ENCODE results near the gene HIRA.

The HIRA gene

DNA sequence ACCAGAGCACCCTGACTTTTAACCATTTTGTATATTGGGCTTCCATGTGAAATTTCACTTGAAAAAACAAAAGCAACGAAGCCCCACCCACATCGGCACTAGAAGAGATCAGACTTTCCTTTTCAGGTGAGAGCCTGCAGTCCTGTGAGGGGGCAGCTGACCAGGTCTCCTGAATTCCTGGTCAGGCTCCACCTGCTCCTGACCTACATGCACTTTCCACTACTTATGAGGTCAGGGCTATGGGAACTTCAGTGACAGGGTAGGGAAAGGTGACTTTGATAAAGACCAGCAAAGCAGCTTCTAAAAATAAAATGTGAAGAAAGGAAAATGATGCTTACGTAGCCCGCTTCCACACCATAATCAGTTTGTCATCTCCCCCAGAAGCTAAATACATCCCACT lies 24.7 kb downstream of the HIRA start:
- Histone ChIP-seq H4K8ac (ENCODE audit: low read depth, low read length) (no peak overlapping the region), H2BK120ac (ENCODE audit: low read depth, low read length) (no peak overlapping the region), H3K4ac (ENCODE audit: low read depth, low read length) (no peak overlapping the region), H4K5ac (ENCODE audit: low read length) (no peak overlapping the region), H3K23ac (ENCODE audit: low read length) (no peak overlapping the region), H3K56ac (ENCODE audit: low read length) (no peak overlapping the region), H3K4me1 (ENCODE audit: control insufficient read depth, low read depth, low read length) (no peaks in the 10 kb centered on the region), H3K4me3 (ENCODE audit: low read length) (no peak overlapping the region), H3K9ac (ENCODE audit: low read length) (no peak overlapping the region), H2AK5ac (ENCODE audit: low read length) (no peak overlapping the region), H3K18ac (ENCODE audit: low read length) (no peak overlapping the region), H3K79me2 (ENCODE audit: control insufficient read depth, insufficient read depth, low read length) (peaks cover 10% of the 10 kb centered on the region), H3K27me3 (ENCODE audit: insufficient read depth, low read length, poor library complexity) (no peaks in the 10 kb centered on the region), H3K27ac (ENCODE audit: low read depth, low read length) (no peak overlapping the region), H2BK15ac (replicated peaks; ENCODE audit: low read depth) (no peak overlapping the region), H3K4me2 (ENCODE audit: low read length) (no peak overlapping the region), H3K36me3 (ENCODE audit: control insufficient read depth, insufficient read depth, low read length) (peaks cover 14% of the 10 kb centered on the region), H2BK5ac (ENCODE audit: low read length) (no peak overlapping the region), H3K79me1 (ENCODE audit: low read length) (peaks cover 14% of the 10 kb centered on the region)
- DNase-seq: no peak
- WGBS (ENCODE audit: extremely low coverage, insufficient coverage, low lambda C conversion rate): no CpG with 5 or more reads among the region's 4 CpGs

DNA sequence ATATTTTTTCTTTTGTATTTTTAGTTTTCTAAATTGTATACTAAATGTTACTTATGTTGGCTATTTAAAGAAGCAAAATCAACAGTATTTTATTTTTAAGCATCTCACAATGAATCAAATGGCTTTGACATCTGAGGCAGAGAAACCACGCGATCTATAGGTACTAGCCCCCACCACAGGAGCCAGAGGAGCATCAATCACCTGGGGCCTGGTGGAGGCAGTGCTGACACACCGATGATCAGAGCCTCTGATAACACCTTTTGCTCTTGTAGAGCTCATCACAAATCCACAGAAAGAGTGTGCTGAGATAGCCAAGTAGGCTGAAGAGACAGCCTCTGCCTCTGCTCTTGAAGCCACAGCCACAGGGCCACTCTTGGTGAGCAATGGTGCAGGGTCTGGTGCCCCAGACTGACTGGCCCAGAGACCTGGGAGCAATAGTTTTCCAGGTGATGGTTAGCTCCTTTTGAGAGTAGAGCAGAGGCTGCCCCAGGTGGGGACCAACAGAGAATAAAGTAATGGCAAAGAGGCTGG lies 25.2 kb downstream of the HIRA start:
- no peak overlapping the region for H4K5ac ChIP-seq (ENCODE audit: low read length)
- no peak overlapping the region for H3K9ac ChIP-seq (ENCODE audit: low read length)
- no peak overlapping the region for H2AK5ac ChIP-seq (ENCODE audit: low read length)
- H3K79me2 ChIP-seq (ENCODE audit: control insufficient read depth, insufficient read depth, low read length): peaks cover 5% of the 10 kb centered on the region
- no peak overlapping the region for H3K4ac ChIP-seq (ENCODE audit: low read depth, low read length)
- no peak overlapping the region for H3K23ac ChIP-seq (ENCODE audit: low read length)
- no peak overlapping the region for H2BK15ac ChIP-seq (replicated peaks; ENCODE audit: low read depth)
- no peak for DNase-seq
- no peaks in the 10 kb centered on the region for H3K27me3 ChIP-seq (ENCODE audit: insufficient read depth, low read length, poor library complexity)
- H3K4me1 ChIP-seq (ENCODE audit: control insufficient read depth, low read depth, low read length): no peaks in the 10 kb centered on the region
- no peak overlapping the region for H3K56ac ChIP-seq (ENCODE audit: low read length)
- peaks cover 10% of the 10 kb centered on the region for H3K79me1 ChIP-seq (ENCODE audit: low read length)
- H3K4me3 ChIP-seq (ENCODE audit: low read length): no peak overlapping the region
- no CpG with 5 or more reads among the region's 3 CpGs for WGBS (ENCODE audit: extremely low coverage, insufficient coverage, low lambda C conversion rate)
- H3K4me2 ChIP-seq (ENCODE audit: low read length): no peak overlapping the region
- H2BK120ac ChIP-seq (ENCODE audit: low read depth, low read length): no peak overlapping the region
- no peak overlapping the region for H2BK5ac ChIP-seq (ENCODE audit: low read length)
- no peak overlapping the region for H4K8ac ChIP-seq (ENCODE audit: low read depth, low read length)
- H3K18ac ChIP-seq (ENCODE audit: low read length): no peak overlapping the region
- peaks cover 14% of the 10 kb centered on the region for H3K36me3 ChIP-seq (ENCODE audit: control insufficient read depth, insufficient read depth, low read length)
- H3K27ac ChIP-seq (ENCODE audit: low read depth, low read length): no peak overlapping the region

DNA sequence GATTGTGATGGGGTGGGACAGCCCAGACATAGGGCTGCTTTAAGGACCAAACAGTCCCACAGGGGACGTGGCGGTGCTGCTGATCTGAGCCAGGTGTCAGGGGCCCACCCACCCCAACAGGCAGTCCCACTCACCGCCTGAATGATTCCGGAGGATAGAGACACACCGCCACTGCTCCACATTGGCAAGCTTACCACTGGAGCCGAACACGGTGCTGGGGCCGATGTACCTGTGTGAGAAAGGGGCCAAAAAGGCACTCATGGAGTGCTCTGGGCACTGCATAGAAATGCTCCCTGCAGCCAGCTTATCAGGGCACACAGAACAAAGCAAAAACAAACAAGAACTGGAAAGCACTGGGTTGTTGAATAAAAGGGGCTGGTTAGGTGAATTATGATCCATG lies 25.9 kb downstream of the HIRA start:
- Histone ChIP-seq H3K4ac (ENCODE audit: low read depth, low read length) (no peak overlapping the region), H3K23ac (ENCODE audit: low read length) (no peak overlapping the region), H3K56ac (ENCODE audit: low read length) (no peak overlapping the region), H4K8ac (ENCODE audit: low read depth, low read length) (no peak overlapping the region), H3K4me1 (ENCODE audit: control insufficient read depth, low read depth, low read length) (no peaks in the 10 kb centered on the region), H3K36me3 (ENCODE audit: control insufficient read depth, insufficient read depth, low read length) (peaks cover 14% of the 10 kb centered on the region), H3K4me3 (ENCODE audit: low read length) (no peak overlapping the region), H2AK5ac (ENCODE audit: low read length) (no peak overlapping the region), H3K79me2 (ENCODE audit: control insufficient read depth, insufficient read depth, low read length) (no peaks in the 10 kb centered on the region), H2BK120ac (ENCODE audit: low read depth, low read length) (no peak overlapping the region), H2BK5ac (ENCODE audit: low read length) (no peak overlapping the region), H3K27me3 (ENCODE audit: insufficient read depth, low read length, poor library complexity) (no peaks in the 10 kb centered on the region), H2BK15ac (replicated peaks; ENCODE audit: low read depth) (no peak overlapping the region), H4K5ac (ENCODE audit: low read length) (no peak overlapping the region), H3K27ac (ENCODE audit: low read depth, low read length) (no peak overlapping the region), H3K9ac (ENCODE audit: low read length) (no peak overlapping the region), H3K18ac (ENCODE audit: low read length) (no peak overlapping the region), H3K4me2 (ENCODE audit: low read length) (no peak overlapping the region), H3K79me1 (ENCODE audit: low read length) (peaks cover 3% of the 10 kb centered on the region)
- no CpG with 5 or more reads among the region's 8 CpGs for whole genome bisulfite sequencing (ENCODE audit: extremely low coverage, insufficient coverage, low lambda C conversion rate)
- DNase-seq: no peak

DNA sequence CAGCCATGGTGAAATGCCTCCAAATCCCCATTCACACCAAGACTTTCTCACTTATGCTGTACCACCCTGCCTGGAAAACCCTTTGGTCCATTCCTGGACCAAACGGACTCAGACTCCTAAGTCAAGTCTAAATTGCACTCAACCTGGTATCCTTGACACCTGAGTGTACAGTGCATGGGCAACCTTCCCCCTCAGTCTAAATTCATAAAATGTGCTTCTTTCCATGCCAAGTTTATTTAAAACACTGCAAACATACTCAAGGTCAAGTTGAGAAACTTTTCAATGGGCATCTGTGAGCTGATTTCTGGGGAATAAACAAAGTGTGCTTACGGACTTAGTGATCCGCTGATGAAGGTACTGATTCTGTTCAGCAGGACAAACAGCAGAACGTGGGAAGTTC lies 26.4 kb downstream of the HIRA start:
- Histone ChIP-seq H3K36me3 (ENCODE audit: control insufficient read depth, insufficient read depth, low read length) (peaks cover 14% of the 10 kb centered on the region), H4K8ac (ENCODE audit: low read depth, low read length) (no peak overlapping the region), H3K4me2 (ENCODE audit: low read length) (no peak overlapping the region), H3K4me1 (ENCODE audit: control insufficient read depth, low read depth, low read length) (no peaks in the 10 kb centered on the region), H2AK5ac (ENCODE audit: low read length) (no peak overlapping the region), H3K9ac (ENCODE audit: low read length) (no peak overlapping the region), H3K27me3 (ENCODE audit: insufficient read depth, low read length, poor library complexity) (no peaks in the 10 kb centered on the region), H3K79me1 (ENCODE audit: low read length) (peaks cover 3% of the 10 kb centered on the region), H2BK15ac (replicated peaks; ENCODE audit: low read depth) (no peak overlapping the region), H4K5ac (ENCODE audit: low read length) (no peak overlapping the region), H3K27ac (ENCODE audit: low read depth, low read length) (no peak overlapping the region), H3K23ac (ENCODE audit: low read length) (no peak overlapping the region), H3K4me3 (ENCODE audit: low read length) (no peak overlapping the region), H3K56ac (ENCODE audit: low read length) (no peak overlapping the region), H3K18ac (ENCODE audit: low read length) (no peak overlapping the region), H3K79me2 (ENCODE audit: control insufficient read depth, insufficient read depth, low read length) (no peaks in the 10 kb centered on the region), H3K4ac (ENCODE audit: low read depth, low read length) (no peak overlapping the region), H2BK120ac (ENCODE audit: low read depth, low read length) (no peak overlapping the region), H2BK5ac (ENCODE audit: low read length) (no peak overlapping the region)
- no CpG with 5 or more reads among the region's 4 CpGs for WGBS (ENCODE audit: extremely low coverage, insufficient coverage, low lambda C conversion rate)
- no peak for DNase-seq

DNA sequence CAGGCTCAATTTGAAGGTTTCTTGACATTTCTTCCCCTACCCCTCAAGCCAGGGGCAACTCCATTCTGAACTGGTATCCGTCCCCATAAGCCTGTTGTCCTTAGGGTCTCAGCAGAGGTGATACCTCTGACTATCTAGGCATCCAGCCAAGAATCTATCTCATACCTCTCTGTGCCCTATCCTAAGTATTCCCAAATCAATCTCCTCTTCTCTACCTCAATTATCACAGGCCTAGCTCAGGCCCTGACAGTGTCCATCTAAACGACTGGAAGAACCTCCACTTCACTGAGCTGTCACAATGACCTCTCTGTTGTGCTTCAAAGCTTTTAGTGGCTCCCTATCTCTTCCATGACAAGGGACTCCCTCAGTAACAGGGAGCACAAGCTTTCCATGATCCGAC lies 26.9 kb downstream of the HIRA start:
- Histone ChIP-seq H3K4me2 (ENCODE audit: low read length) (no peak overlapping the region), H2BK120ac (ENCODE audit: low read depth, low read length) (no peak overlapping the region), H3K4me1 (ENCODE audit: control insufficient read depth, low read depth, low read length) (no peaks in the 10 kb centered on the region), H3K4me3 (ENCODE audit: low read length) (no peak overlapping the region), H3K27ac (ENCODE audit: low read depth, low read length) (no peak overlapping the region), H3K79me2 (ENCODE audit: control insufficient read depth, insufficient read depth, low read length) (no peaks in the 10 kb centered on the region), H3K23ac (ENCODE audit: low read length) (no peak overlapping the region), H2BK5ac (ENCODE audit: low read length) (no peak overlapping the region), H3K4ac (ENCODE audit: low read depth, low read length) (no peak overlapping the region), H3K56ac (ENCODE audit: low read length) (no peak overlapping the region), H2AK5ac (ENCODE audit: low read length) (no peak overlapping the region), H3K27me3 (ENCODE audit: insufficient read depth, low read length, poor library complexity) (no peaks in the 10 kb centered on the region), H4K5ac (ENCODE audit: low read length) (no peak overlapping the region), H3K9ac (ENCODE audit: low read length) (no peak overlapping the region), H3K36me3 (ENCODE audit: control insufficient read depth, insufficient read depth, low read length) (peaks cover 14% of the 10 kb centered on the region), H4K8ac (ENCODE audit: low read depth, low read length) (no peak overlapping the region), H3K79me1 (ENCODE audit: low read length) (peaks cover 3% of the 10 kb centered on the region), H2BK15ac (replicated peaks; ENCODE audit: low read depth) (no peak overlapping the region), H3K18ac (ENCODE audit: low read length) (no peak overlapping the region)
- WGBS (ENCODE audit: extremely low coverage, insufficient coverage, low lambda C conversion rate): no CpG with 5 or more reads among the region's 3 CpGs
- no peak for DNase-seq

DNA sequence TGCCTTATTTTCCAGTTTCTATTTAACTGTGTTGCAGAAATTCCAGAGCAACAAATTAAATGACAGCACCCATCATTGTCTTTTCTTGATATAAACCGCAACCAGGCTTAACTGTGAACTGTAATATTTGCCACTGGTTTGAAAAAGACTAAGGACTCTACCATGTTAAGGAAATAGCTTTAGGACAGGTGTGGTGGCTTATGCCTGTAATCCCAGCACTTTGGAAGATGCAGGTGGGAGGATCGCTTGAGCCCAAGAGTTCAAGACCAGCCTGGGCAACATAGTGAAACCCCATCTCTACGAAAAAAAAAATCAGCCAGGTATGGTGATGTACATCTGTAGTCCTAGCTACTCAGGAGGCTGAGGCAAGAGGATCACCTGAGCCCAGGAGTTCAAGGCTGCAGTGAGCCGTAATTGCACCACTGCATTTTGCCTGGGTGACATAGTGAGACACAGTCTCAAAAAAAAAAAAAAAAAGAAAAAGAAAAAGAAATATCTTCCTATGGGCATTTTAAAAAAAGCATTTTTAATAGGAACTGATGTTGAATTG lies 28.8 kb downstream of the HIRA start:
- no peak overlapping the region for H3K56ac ChIP-seq (ENCODE audit: low read length)

More for the DNA sequence above, 28.8 kb downstream of the HIRA start:
- DNase-seq: no peak
- no peaks in the 10 kb centered on the region for H3K79me2 ChIP-seq (ENCODE audit: control insufficient read depth, insufficient read depth, low read length)
- H3K27ac ChIP-seq (ENCODE audit: low read depth, low read length): no peak overlapping the region
- H2AK5ac ChIP-seq (ENCODE audit: low read length): no peak overlapping the region
- no peak overlapping the region for H2BK15ac ChIP-seq (replicated peaks; ENCODE audit: low read depth)
- H3K23ac ChIP-seq (ENCODE audit: low read length): no peak overlapping the region
- H3K36me3 ChIP-seq (ENCODE audit: control insufficient read depth, insufficient read depth, low read length): peaks cover 9% of the 10 kb centered on the region
- no peak overlapping the region for H4K8ac ChIP-seq (ENCODE audit: low read depth, low read length)
- no peak overlapping the region for H2BK5ac ChIP-seq (ENCODE audit: low read length)
- H3K4me3 ChIP-seq (ENCODE audit: low read length): no peak overlapping the region
- H3K4me2 ChIP-seq (ENCODE audit: low read length): no peak overlapping the region
- no peaks in the 10 kb centered on the region for H3K27me3 ChIP-seq (ENCODE audit: insufficient read depth, low read length, poor library complexity)
- no peak overlapping the region for H3K9ac ChIP-seq (ENCODE audit: low read length)
- H3K4ac ChIP-seq (ENCODE audit: low read depth, low read length): no peak overlapping the region
- no CpG with 5 or more reads among the region's 4 CpGs for WGBS (ENCODE audit: extremely low coverage, insufficient coverage, low lambda C conversion rate)
- peaks cover 3% of the 10 kb centered on the region for H3K79me1 ChIP-seq (ENCODE audit: low read length)
- no peak overlapping the region for H3K18ac ChIP-seq (ENCODE audit: low read length)
- no peak overlapping the region for H4K5ac ChIP-seq (ENCODE audit: low read length)
- H3K4me1 ChIP-seq (ENCODE audit: control insufficient read depth, low read depth, low read length): no peaks in the 10 kb centered on the region
- no peak overlapping the region for H2BK120ac ChIP-seq (ENCODE audit: low read depth, low read length)
